Stimulated activated CD8-positive, alpha-beta memory T cell treated with anti-CD3 and anti-CD28 coated beads, Interleukin-7, amount 100 ng/mL, for 4 hours (primary cell): ENCODE measurements around the gene DNTT.

Experiments
- DNase-seq, 2 donors: peaks; one replicate each; pipeline ENCODE4 v3.0.0-alpha.2; 2020; ENCODE audit warnings: low read depth in 2 of 2

The DNTT gene

GRCh38 chr10:96304230-96304629, at the start of gene DNTT:
Gene DNTT (plus strand): TSS chr10:96304434. CDS start chr10:96304498, 64 bp downstream.
- no peak for DNase-seq

GRCh38 chr10:96254976-96255375, 49.3 kb upstream of the DNTT start:
- DNase-seq: no peak

GRCh38 chr10:96255549-96256333, 48.5 kb upstream of the DNTT start:
- DNase-seq: no peak

GRCh38 chr10:96257944-96258343, 46.3 kb upstream of the DNTT start:
- no peak for DNase-seq

- no peak for DNase-seq
These were observed 45.1 kb upstream of the DNTT start for GRCh38 chr10:96259150-96259549.

- no peak for DNase-seq
These were observed 44.2 kb upstream of the DNTT start for GRCh38 chr10:96260014-96260413.

GRCh38 chr10:96261132-96261531, 43.1 kb upstream of the DNTT start:
- no peak for DNase-seq

- DNase-seq: no peak
These were observed 42.3 kb upstream of the DNTT start for GRCh38 chr10:96261930-96262329.

GRCh38 chr10:96263176-96263575, 41.1 kb upstream of the DNTT start:
- no peak for DNase-seq

- no peak for DNase-seq
These were observed 40.6 kb upstream of the DNTT start for GRCh38 chr10:96263669-96264068.

- DNase-seq: no peak
These were observed 39.3 kb upstream of the DNTT start for GRCh38 chr10:96264938-96265337.

- DNase-seq: no peak
These were observed 38.0 kb upstream of the DNTT start for GRCh38 chr10:96266118-96266770.

- DNase-seq: no peak
These were observed 37.0 kb upstream of the DNTT start for GRCh38 chr10:96267234-96267705.

- no peak for DNase-seq
These were observed 35.8 kb upstream of the DNTT start for GRCh38 chr10:96268341-96268909.

GRCh38 chr10:96269438-96270300, 34.6 kb upstream of the DNTT start:
- no peak for DNase-seq

- DNase-seq: no peak
These were observed 33.7 kb upstream of the DNTT start for GRCh38 chr10:96270571-96270970.

GRCh38 chr10:96271016-96271815, 33.0 kb upstream of the DNTT start, which contains the start of gene BLNK:
Gene BLNK (minus strand): TSS chr10:96271569. CDS start chr10:96271398, 171 bp downstream.
- DNase-seq: no peak

- no peak for DNase-seq
These were observed 31.6 kb upstream of the DNTT start for GRCh38 chr10:96272316-96273280.

GRCh38 chr10:96275685-96276418, 28.4 kb upstream of the DNTT start:
- DNase-seq: no peak
